Measurements from ENCODE around the gene CLEC10A.

Gene CLEC10A

DNA sequence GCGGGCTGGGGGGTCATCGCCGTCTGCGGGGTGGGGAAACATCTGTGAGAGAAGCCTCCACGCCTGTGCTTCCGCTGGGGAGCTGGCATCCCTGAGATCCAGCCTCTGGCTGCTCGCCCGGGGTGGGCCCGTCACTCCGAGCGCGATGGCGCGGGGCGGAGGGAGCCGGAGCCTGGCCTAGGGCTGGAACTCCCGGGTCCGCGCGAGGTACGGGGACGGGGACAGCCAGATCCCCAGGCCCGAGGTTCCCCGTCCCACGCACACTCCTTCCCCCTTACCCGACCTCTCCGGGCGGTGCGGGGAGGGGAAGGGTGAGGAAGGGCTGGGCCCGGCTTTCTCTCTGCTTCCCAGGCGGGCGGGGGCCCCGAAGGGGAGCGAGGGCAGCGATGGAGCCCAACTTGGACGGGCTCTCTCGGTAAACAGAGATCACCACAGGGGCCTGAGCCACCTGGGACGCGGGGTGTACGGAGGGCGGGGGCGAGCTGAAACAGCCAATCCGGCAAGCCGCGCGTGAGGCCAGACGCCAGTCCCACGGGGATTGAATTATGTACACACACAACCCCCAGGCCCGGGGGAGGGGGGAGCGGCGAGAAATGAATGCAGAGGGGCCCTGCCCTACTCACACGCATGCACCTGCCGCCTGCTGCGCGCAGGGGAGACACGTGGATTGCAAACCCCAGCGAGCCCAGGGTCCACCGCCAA lies 36.4 kb downstream of the CLEC10A start, which contains the start of gene SLC16A11 (continued):
- peak; percentile 96 for TF ChIP-seq ZIC2 (tag by site-specific recombination; IDR thresholded peaks at IDR 0.05)
- TF ChIP-seq, protein P1, sequence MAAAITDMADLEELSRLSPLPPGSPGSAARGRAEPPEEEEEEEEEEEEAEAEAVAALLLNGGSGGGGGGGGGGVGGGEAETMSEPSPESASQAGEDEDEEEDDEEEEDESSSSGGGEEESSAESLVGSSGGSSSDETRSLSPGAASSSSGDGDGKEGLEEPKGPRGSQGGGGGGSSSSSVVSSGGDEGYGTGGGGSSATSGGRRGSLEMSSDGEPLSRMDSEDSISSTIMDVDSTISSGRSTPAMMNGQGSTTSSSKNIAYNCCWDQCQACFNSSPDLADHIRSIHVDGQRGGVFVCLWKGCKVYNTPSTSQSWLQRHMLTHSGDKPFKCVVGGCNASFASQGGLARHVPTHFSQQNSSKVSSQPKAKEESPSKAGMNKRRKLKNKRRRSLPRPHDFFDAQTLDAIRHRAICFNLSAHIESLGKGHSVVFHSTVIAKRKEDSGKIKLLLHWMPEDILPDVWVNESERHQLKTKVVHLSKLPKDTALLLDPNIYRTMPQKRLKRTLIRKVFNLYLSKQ (tag by site-specific recombination; IDR thresholded peaks at IDR 0.05; ENCODE audit: borderline replicate concordance) = no peak
- TF ChIP-seq ZFP37 (tag by site-specific recombination; IDR thresholded peaks at IDR 0.05) = no peak
- TF ChIP-seq WT1 (tag by site-specific recombination; IDR thresholded peaks at IDR 0.05) = peak; percentile 56
- TF ChIP-seq GLIS1 (tag by site-specific recombination; IDR thresholded peaks at IDR 0.05) = peak; percentile 92
- TF ChIP-seq ZXDB (tag by site-specific recombination; IDR thresholded peaks at IDR 0.05) = peak; percentile 66
- TF ChIP-seq, protein P2, sequence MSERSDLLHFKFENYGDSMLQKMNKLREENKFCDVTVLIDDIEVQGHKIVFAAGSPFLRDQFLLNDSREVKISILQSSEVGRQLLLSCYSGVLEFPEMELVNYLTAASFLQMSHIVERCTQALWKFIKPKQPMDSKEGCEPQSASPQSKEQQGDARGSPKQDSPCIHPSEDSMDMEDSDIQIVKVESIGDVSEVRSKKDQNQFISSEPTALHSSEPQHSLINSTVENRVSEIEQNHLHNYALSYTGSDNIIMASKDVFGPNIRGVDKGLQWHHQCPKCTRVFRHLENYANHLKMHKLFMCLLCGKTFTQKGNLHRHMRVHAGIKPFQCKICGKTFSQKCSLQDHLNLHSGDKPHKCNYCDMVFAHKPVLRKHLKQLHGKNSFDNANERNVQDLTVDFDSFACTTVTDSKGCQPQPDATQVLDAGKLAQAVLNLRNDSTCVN (tag by site-specific recombination; optimal IDR thresholded peaks at IDR 0.05) = peak; percentile 65
- no peak for TF ChIP-seq ZNF175 (tag by site-specific recombination; IDR thresholded peaks at IDR 0.05)
- no peak for TF ChIP-seq ZSCAN16 (tag by site-specific recombination; IDR thresholded peaks at IDR 0.05)
- TF ChIP-seq, protein P3, sequence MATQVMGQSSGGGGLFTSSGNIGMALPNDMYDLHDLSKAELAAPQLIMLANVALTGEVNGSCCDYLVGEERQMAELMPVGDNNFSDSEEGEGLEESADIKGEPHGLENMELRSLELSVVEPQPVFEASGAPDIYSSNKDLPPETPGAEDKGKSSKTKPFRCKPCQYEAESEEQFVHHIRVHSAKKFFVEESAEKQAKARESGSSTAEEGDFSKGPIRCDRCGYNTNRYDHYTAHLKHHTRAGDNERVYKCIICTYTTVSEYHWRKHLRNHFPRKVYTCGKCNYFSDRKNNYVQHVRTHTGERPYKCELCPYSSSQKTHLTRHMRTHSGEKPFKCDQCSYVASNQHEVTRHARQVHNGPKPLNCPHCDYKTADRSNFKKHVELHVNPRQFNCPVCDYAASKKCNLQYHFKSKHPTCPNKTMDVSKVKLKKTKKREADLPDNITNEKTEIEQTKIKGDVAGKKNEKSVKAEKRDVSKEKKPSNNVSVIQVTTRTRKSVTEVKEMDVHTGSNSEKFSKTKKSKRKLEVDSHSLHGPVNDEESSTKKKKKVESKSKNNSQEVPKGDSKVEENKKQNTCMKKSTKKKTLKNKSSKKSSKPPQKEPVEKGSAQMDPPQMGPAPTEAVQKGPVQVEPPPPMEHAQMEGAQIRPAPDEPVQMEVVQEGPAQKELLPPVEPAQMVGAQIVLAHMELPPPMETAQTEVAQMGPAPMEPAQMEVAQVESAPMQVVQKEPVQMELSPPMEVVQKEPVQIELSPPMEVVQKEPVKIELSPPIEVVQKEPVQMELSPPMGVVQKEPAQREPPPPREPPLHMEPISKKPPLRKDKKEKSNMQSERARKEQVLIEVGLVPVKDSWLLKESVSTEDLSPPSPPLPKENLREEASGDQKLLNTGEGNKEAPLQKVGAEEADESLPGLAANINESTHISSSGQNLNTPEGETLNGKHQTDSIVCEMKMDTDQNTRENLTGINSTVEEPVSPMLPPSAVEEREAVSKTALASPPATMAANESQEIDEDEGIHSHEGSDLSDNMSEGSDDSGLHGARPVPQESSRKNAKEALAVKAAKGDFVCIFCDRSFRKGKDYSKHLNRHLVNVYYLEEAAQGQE (tag by site-specific recombination; IDR thresholded peaks at IDR 0.05) = no peak
- no peak for TF ChIP-seq ZNF155 (tag by site-specific recombination; IDR thresholded peaks at IDR 0.05)
- no peak for TF ChIP-seq ZNF548 (tag by site-specific recombination; IDR thresholded peaks at IDR 0.05)
- TF ChIP-seq, protein P4, sequence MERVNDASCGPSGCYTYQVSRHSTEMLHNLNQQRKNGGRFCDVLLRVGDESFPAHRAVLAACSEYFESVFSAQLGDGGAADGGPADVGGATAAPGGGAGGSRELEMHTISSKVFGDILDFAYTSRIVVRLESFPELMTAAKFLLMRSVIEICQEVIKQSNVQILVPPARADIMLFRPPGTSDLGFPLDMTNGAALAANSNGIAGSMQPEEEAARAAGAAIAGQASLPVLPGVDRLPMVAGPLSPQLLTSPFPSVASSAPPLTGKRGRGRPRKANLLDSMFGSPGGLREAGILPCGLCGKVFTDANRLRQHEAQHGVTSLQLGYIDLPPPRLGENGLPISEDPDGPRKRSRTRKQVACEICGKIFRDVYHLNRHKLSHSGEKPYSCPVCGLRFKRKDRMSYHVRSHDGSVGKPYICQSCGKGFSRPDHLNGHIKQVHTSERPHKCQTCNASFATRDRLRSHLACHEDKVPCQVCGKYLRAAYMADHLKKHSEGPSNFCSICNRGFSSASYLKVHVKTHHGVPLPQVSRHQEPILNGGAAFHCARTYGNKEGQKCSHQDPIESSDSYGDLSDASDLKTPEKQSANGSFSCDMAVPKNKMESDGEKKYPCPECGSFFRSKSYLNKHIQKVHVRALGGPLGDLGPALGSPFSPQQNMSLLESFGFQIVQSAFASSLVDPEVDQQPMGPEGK (tag by site-specific recombination; IDR thresholded peaks at IDR 0.05) = peak; percentile 71
- peak; percentile 72 for TF ChIP-seq ZNF596 (tag by site-specific recombination; IDR thresholded peaks at IDR 0.05)
- peak; percentile 41; the same call in 1 of the 2 replicates for TF ChIP-seq ZNF76 (tag by site-specific recombination; IDR thresholded peaks at IDR 0.05; ENCODE audit: borderline replicate concordance, low read depth)
- TF ChIP-seq, protein P5, sequence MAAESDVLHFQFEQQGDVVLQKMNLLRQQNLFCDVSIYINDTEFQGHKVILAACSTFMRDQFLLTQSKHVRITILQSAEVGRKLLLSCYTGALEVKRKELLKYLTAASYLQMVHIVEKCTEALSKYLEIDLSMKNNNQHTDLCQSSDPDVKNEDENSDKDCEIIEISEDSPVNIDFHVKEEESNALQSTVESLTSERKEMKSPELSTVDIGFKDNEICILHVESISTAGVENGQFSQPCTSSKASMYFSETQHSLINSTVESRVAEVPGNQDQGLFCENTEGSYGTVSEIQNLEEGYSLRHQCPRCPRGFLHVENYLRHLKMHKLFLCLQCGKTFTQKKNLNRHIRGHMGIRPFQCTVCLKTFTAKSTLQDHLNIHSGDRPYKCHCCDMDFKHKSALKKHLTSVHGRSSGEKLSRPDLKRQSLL (tag by site-specific recombination; IDR thresholded peaks at IDR 0.05) = peak; percentile 97
- peak; percentile 36; the same call in 1 of the 2 replicates for TF ChIP-seq YY1 (tag by site-specific recombination; IDR thresholded peaks at IDR 0.05)
- no peak for TF ChIP-seq HOXD13 (CRISPR knock-in tag; IDR thresholded peaks at IDR 0.05; ENCODE audit: borderline replicate concordance)
- TF ChIP-seq ZNF423 (tag by site-specific recombination; IDR thresholded peaks at IDR 0.05) = peak; percentile 99
- TF ChIP-seq ZFP69B (tag by site-specific recombination; IDR thresholded peaks at IDR 0.05) = peak; percentile 96
- peak; percentile 87 for TF ChIP-seq ZEB2 (tag by site-specific recombination; IDR thresholded peaks at IDR 0.05)
- peak; percentile 91 for TF ChIP-seq ZFHX2 (tag by site-specific recombination; conservative IDR thresholded peaks at IDR 0.05)
- TF ChIP-seq SP3 (tag by site-specific recombination; IDR thresholded peaks at IDR 0.05) = no peak
- TF ChIP-seq IKZF3 (tag by site-specific recombination; IDR thresholded peaks at IDR 0.05) = 0 out of 2 replicates have a peak, but pooled peaks have one; percentile 51

Data from HEK293 (cell line).